Measurements from ENCODE around the gene LDLRAD1.

- TF ChIP-seq, protein P1, sequence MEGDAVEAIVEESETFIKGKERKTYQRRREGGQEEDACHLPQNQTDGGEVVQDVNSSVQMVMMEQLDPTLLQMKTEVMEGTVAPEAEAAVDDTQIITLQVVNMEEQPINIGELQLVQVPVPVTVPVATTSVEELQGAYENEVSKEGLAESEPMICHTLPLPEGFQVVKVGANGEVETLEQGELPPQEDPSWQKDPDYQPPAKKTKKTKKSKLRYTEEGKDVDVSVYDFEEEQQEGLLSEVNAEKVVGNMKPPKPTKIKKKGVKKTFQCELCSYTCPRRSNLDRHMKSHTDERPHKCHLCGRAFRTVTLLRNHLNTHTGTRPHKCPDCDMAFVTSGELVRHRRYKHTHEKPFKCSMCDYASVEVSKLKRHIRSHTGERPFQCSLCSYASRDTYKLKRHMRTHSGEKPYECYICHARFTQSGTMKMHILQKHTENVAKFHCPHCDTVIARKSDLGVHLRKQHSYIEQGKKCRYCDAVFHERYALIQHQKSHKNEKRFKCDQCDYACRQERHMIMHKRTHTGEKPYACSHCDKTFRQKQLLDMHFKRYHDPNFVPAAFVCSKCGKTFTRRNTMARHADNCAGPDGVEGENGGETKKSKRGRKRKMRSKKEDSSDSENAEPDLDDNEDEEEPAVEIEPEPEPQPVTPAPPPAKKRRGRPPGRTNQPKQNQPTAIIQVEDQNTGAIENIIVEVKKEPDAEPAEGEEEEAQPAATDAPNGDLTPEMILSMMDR (IDR thresholded peaks at IDR 0.05), result peak in 2 of 6 experiments; percentile 29 to 32
- TF ChIP-seq POLR2A (IDR thresholded peaks at IDR 0.05) (peak; percentile 38 to 93 (median 80)), POLR2AphosphoS5 (IDR thresholded peaks at IDR 0.05) (peak; percentile 87 to 93), EP300 (IDR thresholded peaks at IDR 0.05) (no peak)
Observed at GRCh38 chr1:54052934-54053744, 35.2 kb upstream of the LDLRAD1 start, which contains the start of the genes TCEANC2 and TMEM59.

All from upper lobe of left lung (tissue), 4 donors.